ENCODE measurements around the gene DCAF17.

DNA sequence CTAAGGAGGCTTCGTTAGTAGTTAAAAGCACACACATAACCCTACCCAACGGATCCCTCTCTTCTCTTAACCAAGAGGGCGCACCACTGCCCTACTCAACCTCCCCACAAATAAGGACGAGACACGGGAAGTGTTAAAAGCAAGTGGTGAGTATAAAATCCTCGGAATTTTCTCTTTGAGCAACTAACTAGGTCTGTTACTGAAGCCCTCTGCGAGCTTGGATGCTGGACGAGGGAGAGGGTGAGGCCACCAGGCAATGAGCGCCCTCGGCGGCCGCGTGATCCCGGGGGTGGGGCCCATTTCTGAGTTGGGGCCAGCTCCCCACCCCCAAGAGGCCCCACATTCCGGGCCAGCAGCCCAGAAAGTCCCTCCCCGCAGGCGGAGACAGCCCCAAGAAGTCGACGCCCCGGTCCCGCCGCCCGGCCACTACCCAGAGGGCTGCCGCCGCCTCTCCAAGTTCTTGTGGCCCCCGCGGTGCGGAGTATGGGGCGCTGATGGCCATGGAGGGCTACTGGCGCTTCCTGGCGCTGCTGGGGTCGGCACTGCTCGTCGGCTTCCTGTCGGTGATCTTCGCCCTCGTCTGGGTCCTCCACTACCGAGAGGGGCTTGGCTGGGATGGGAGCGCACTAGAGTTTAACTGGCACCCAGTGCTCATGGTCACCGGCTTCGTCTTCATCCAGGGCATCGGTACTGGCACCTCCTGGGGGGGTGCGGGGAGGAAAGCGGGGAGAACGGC is 88.2 kb downstream of the DCAF17 start, which contains the start of gene CYBRD1:
- TF ChIP-seq, protein P1, sequence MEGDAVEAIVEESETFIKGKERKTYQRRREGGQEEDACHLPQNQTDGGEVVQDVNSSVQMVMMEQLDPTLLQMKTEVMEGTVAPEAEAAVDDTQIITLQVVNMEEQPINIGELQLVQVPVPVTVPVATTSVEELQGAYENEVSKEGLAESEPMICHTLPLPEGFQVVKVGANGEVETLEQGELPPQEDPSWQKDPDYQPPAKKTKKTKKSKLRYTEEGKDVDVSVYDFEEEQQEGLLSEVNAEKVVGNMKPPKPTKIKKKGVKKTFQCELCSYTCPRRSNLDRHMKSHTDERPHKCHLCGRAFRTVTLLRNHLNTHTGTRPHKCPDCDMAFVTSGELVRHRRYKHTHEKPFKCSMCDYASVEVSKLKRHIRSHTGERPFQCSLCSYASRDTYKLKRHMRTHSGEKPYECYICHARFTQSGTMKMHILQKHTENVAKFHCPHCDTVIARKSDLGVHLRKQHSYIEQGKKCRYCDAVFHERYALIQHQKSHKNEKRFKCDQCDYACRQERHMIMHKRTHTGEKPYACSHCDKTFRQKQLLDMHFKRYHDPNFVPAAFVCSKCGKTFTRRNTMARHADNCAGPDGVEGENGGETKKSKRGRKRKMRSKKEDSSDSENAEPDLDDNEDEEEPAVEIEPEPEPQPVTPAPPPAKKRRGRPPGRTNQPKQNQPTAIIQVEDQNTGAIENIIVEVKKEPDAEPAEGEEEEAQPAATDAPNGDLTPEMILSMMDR (IDR thresholded peaks at IDR 0.05), result peak in 1 of 4 experiments; percentile 8
- TF ChIP-seq POLR2A (IDR thresholded peaks at IDR 0.05), result peak; percentile 68 to 77

Measured in uterus (tissue), 2 donors.